ENCODE results near the gene SMIM30. TPM values are rescaled to one million over a fixed set of nuclear protein-coding genes. Genes with fewer than 3 reads are reported as not detected.

The SMIM30 gene
- total and polyA plus RNA-seq, 10 of the 15 experiments (the other 5 are each of a cell fraction or from before 2014, with no cell fraction given), result 42.2 to 258 (median 96.9) TPM

- no peak overlapping the region for H2AFZ ChIP-seq (ENCODE audit: control insufficient read depth, low read depth, low read length)
- WGBS (ENCODE audit: insufficient coverage, insufficient replicate concordance, low lambda C conversion rate, missing lambda C conversion rate), result 24% methylated on average over 15 of the region's 15 CpGs
- BruUV-seq (replicated peaks), result no TSS peak
Observed at GRCh38 chr7:113087071-113087998, 31.0 kb downstream of the SMIM30 start.

More at GRCh38 chr7:113087071-113087998, 31.0 kb downstream of the SMIM30 start:
- H3K27ac ChIP-seq (ENCODE audit: control insufficient read depth, insufficient read depth), result no peak overlapping the region
- intact Hi-C loops (cut with micrococcal nuclease; ENCODE audit: unreplicated experiment), result no loop called here
- H3K4me1 ChIP-seq (ENCODE audit: control insufficient read depth, insufficient read depth, low read length), result no peaks in the 10 kb centered on the region
- in situ Hi-C loops (cut with MboI), result no loop called here
- peaks cover 0 to 1% of the 10 kb centered on the region in 2 experiments; a peak in 2 of 4 replicates for H3K27me3 ChIP-seq (replicated peaks in 1 of 2; ENCODE audit: control insufficient read depth in 2 of 2, insufficient read depth in 2 of 2, low read length in 1 of 2)
- ATAC-seq, result peak; percentile 61
- H4K20me1 ChIP-seq (ENCODE audit: control insufficient read depth, insufficient read depth), result no peaks in the 10 kb centered on the region
- H3K9ac ChIP-seq (ENCODE audit: control insufficient read depth, insufficient read depth, low read length), result no peak overlapping the region
- ChIA-PET SMC1A (ENCODE audit: uncharacterized antibody, unreplicated experiment) (interaction anchor here (0.6 kb wide), 1 partner anchor 20 kb away, joined by 3 read pairs; no protein-coding TSS in a partner anchor), CTCF (interaction anchor here (0.7 to 1.3 kb wide), 2 partner anchors 26 to 73 kb away, joined by 3 read pairs; no protein-coding TSS in a partner anchor), RAD21 (ENCODE audit: unreplicated experiment) (no interaction called here), POLR2A (no interaction called here)
- no peaks in the 10 kb centered on the region for H3K36me3 ChIP-seq (ENCODE audit: control insufficient read depth in 2 of 2, insufficient read depth in 2 of 2, low read length in 1 of 2)
- H3K4me2 ChIP-seq (ENCODE audit: control insufficient read depth, insufficient read depth), result no peak overlapping the region
- H3K4me3 ChIP-seq, result no peak overlapping the region
- H3K79me2 ChIP-seq (ENCODE audit: control insufficient read depth, insufficient read depth, low read length), result no peaks in the 10 kb centered on the region
- no peaks in the 10 kb centered on the region for H3K9me3 ChIP-seq (replicated peaks; ENCODE audit: control insufficient read depth, insufficient read depth, low read length)
- no peak for FAIRE-seq
- DNase-seq (ENCODE audit: low read depth, low spot score), result no peak
- TF ChIP-seq KAT2A (conservative IDR thresholded peaks at IDR 0.05; ENCODE audit: control insufficient read depth, low read depth, low read length) (no peak), ATF7 (IDR thresholded peaks at IDR 0.05; ENCODE audit: low read depth) (no peak), CEBPB (IDR thresholded peaks at IDR 0.05; ENCODE audit: borderline replicate concordance in 1 of 2, low read depth in 2 of 2, low read length in 2 of 2) (no peak), PRDM15 (CRISPR knock-in tag; IDR thresholded peaks at IDR 0.05) (no peak), POLR2AphosphoS5 (IDR thresholded peaks at IDR 0.05; ENCODE audit: low read length) (no peak), YY1 (IDR thresholded peaks at IDR 0.05; ENCODE audit: low read depth, low read length) (no peak), BACH1 (IDR thresholded peaks at IDR 0.05; ENCODE audit: borderline replicate concordance) (no peak), E4F1 (IDR thresholded peaks at IDR 0.05; ENCODE audit: borderline replicate concordance, partially characterized antibody) (no peak)
